GM20000 (cell line): ENCODE data around the gene TNS3.

ENCODE experiments used
- DNase-seq: peaks from one replicate; pipeline ENCODE4 v3.0.0; 2012; ENCODE audit warnings: low spot score
- TF ChIP-seq, protein P1 (sequence below): IDR thresholded peaks from 2 replicates; pipeline ENCODE4 v1.5.1; 2012; ENCODE audit warnings: mild to moderate bottlenecking, control low read depth; ENCODE audit errors: extremely low read depth, missing control alignments

Gene TNS3

DNA sequence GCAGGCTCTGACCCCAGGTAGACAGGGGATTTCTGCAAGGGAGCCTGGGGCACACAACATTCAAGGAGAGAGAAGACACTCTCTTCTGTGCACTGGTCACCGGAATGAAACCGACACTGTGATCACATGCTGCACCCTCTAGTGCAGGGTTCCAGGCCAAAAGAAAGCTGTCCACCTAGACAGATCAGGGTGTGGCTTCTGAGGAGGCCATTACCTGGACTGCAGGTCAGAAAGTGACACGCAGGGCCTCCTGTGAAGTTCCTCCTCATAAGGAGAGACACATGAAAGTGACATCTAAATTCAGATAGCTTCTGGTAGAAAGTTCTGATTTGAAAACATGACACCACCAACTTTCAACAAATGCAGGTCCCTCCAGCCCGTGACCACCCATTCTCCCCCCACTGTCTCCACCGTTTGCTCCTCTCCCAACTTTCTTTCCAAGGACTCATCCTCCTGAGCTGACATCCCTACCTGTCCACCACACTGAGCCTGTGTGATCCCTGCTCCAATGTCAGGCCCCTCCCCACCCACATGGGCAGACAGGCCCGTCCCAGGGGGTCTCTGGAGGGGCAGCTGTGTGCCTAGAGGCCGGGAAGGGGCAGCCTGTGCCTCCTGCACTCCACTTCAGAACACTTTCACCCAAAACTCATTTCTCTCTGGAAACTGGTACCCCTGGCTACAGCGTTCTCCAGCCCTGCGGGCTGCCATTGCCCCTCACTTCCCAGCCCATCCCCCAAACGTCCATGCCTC, 198.0 kb downstream of the TNS3 start:
- no peak for DNase-seq
- TF ChIP-seq, protein P1, sequence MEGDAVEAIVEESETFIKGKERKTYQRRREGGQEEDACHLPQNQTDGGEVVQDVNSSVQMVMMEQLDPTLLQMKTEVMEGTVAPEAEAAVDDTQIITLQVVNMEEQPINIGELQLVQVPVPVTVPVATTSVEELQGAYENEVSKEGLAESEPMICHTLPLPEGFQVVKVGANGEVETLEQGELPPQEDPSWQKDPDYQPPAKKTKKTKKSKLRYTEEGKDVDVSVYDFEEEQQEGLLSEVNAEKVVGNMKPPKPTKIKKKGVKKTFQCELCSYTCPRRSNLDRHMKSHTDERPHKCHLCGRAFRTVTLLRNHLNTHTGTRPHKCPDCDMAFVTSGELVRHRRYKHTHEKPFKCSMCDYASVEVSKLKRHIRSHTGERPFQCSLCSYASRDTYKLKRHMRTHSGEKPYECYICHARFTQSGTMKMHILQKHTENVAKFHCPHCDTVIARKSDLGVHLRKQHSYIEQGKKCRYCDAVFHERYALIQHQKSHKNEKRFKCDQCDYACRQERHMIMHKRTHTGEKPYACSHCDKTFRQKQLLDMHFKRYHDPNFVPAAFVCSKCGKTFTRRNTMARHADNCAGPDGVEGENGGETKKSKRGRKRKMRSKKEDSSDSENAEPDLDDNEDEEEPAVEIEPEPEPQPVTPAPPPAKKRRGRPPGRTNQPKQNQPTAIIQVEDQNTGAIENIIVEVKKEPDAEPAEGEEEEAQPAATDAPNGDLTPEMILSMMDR: no peak

DNA sequence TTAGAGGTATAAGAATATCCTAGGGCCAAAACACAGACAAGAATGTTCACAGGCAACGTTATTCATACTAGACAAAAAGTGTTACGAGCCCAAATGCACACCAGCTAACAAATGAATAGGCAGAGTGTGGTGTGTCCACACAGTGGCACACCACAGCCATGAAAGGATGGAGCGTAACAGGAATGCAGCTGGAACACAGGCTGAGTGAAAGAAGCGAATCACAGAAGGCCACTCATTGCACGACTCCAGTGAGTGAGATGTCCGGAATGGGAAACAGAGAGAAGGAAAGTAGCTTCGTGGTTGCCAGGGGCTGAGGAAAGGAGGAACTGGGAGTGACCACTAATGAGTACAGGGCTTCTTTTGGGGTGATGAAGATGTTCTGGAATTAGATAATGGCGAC, 198.8 kb downstream of the TNS3 start:
- TF ChIP-seq, protein P1: no peak
- no peak for DNase-seq

- TF ChIP-seq, protein P1: no peak
- no peak for DNase-seq
Measured at GRCh38 chr7:47382200-47382599, 199.7 kb downstream of the TNS3 start.

- TF ChIP-seq, protein P1: no peak
- no peak for DNase-seq
Measured at GRCh38 chr7:47381134-47381495, 200.8 kb downstream of the TNS3 start.

DNA sequence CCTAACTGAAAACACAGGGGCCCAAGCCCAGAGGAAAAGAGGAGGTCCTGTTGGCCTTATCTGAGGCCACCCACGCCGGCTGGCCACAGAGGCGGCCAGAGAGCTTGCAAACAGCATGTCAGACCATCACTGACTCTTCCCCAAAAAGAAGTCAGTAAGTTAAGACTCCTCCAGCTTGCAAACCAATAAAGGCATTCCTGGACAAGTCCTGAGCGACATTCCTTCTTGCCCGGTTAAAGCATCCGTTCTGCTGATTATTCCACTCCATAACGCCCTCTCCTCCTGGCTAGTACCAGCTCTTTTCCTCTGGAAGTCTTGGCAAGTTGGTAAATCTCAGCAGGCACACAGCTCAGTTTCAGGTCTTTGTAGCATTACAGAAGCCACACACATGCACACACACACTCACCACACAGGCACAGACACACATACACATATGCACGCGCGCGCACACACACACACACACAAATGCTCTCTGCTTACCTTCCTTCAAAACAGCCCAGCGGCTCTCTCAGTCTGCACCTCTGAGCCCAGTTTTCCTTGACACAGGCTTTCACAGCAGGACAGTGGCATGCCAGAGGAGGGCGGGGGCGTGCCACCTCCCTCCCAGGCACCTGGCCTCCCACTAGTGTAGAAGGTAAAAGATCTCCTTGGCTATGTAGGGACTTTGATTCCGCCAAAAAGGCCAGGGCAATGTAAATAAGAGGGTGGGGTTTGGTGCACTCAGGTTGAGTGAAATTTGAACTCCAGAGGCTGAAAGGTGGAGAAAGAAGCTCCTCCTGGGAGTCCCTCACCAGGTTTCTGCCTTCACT, 201.4 kb downstream of the TNS3 start:
- TF ChIP-seq, protein P1: no peak
- DNase-seq: no peak

DNA sequence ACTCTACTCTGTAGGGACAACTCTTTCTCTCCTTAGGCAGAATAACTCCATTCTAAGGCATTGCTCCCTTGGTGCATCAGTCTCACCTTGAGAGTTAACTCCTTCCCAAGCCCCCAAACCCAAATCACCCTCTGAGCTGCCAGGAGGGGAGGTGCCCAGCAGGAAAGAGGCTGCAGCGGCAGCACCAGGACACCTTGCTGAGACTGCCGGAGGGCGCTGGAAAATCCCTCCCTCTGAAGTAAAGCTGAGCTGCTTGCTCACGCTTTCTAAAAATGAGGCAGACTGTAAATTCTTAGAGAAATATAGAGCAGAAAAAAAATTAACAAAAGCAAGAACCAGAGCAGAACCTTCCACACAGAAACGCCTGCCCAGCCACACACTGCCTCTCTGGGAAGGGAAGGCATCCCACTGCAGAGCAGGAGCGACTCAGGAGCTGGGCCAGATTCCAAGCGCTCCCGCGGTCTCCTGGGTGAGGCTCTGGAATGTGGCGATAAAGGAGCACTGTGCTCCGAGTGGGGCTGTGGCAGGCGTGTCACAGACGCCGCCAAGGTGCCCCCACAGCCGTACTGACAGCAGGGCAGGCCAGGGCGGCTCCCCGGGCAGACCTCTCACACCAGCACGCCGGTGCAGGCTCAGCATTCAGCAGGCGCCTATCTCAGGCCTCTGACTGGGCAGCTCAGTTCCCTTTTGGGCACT, 202.1 kb downstream of the TNS3 start:
- DNase-seq: no peak
- TF ChIP-seq, protein P1: no peak

GRCh38 chr7:47378728-47379395, 203.0 kb downstream of the TNS3 start:
- TF ChIP-seq, protein P1: no peak
- no peak for DNase-seq
